HepG2 (cell line): Measurements from ENCODE around the gene PRDM7. TPM values are rescaled to one million over a fixed set of nuclear protein-coding genes. Genes with fewer than 3 reads are reported as not detected.
A peak's percentile ranks its signal among the peaks of the same experiment; 100 is the strongest.

Source experiments
- FOXA1 ChIP-seq, 2 experiments: fragments of 450-650 bp in 1 of 2; sonication (generic) in 1 of 2; formaldehyde crosslinking in 1 of 2; IDR thresholded peaks; 2 replicates each; pipeline versions ENCODE4 v1.4.0 to v1.6.1; 2016 to 2020; ENCODE audit warnings: missing genetic modification reagents in 1 of 2
- ZFP90 ChIP-seq: sonication (generic); formaldehyde crosslinking; IDR thresholded peaks from 2 replicates; pipeline ENCODE4 v1.8.0; 2022; ENCODE audit warnings: missing genetic modification reagents, mild to moderate bottlenecking, inconsistent platforms, borderline replicate concordance
- ZNF101 ChIP-seq: sonication (generic); formaldehyde crosslinking; IDR thresholded peaks from 2 replicates; pipeline ENCODE4 v1.4.0; 2020; ENCODE audit warnings: mild to moderate bottlenecking, low read depth, missing genetic modification reagents, borderline replicate concordance
- ZNF264 ChIP-seq: sonication (generic); formaldehyde crosslinking; IDR thresholded peaks from 2 replicates; pipeline ENCODE4 v1.4.0; 2020; ENCODE audit warnings: missing genetic modification reagents
- ZNF382 ChIP-seq: sonication (generic); formaldehyde crosslinking; IDR thresholded peaks from 2 replicates; pipeline ENCODE4 v1.5.0; 2020; ENCODE audit warnings: missing genetic modification reagents, mild to moderate bottlenecking, borderline replicate concordance
- ZNF569 ChIP-seq: sonication (generic); formaldehyde crosslinking; IDR thresholded peaks from 2 replicates; pipeline ENCODE4 v1.5.0; 2020; ENCODE audit warnings: mild to moderate bottlenecking, missing genetic modification reagents, moderate library complexity, borderline replicate concordance
- polyA plus RNA-seq, 8 experiments: library from polyadenylated mRNA; depleted of rRNA in 3 of 8; stranded (reverse) in 7 of 8; unstranded in 1 of 8; fragments of >200 nt; fragmentation: Illumina TruSeq in 4 of 8; extraction: Trizol in 4 of 8; gene quantifications; 2 replicates each; pipeline versions ENCODE4 v1.2.1 to v1.2.3, GENCODE V29; 2011 to 2016; ENCODE audit warnings: low read depth in 4 of 8, missing spikeins in 1 of 8, mixed read lengths in 1 of 8; ENCODE audit not compliant: insufficient read depth in 1 of 8
- total RNA-seq, 5 experiments: library from RNA; depleted of rRNA; stranded (reverse); fragments of >200 nt; fragmentation: Illumina TruSeq; extraction: Trizol; gene quantifications; 2 replicates each; pipeline ENCODE4 v1.2.3, GENCODE V29; 2016; ENCODE audit warnings: low read depth in 1 of 5
- TF ChIP-seq, protein P1 (sequence below): sonication (generic); formaldehyde crosslinking; IDR thresholded peaks from 2 replicates; pipeline ENCODE4 v1.4.0; 2020; ENCODE audit warnings: missing genetic modification reagents, borderline replicate concordance
- TF ChIP-seq, protein P2 (sequence below): sonication (generic); formaldehyde crosslinking; IDR thresholded peaks from 2 replicates; pipeline ENCODE4 v1.4.0; 2020; ENCODE audit warnings: missing genetic modification reagents, borderline replicate concordance
- TF ChIP-seq, protein P3 (sequence below): sonication (generic); formaldehyde crosslinking; IDR thresholded peaks from 2 replicates; pipeline ENCODE4 v1.4.0; 2020; ENCODE audit warnings: missing genetic modification reagents
- TF ChIP-seq, protein P4 (sequence below): sonication (generic); formaldehyde crosslinking; IDR thresholded peaks from 2 replicates; pipeline ENCODE4 v1.5.1; 2020; ENCODE audit warnings: mild to moderate bottlenecking, missing genetic modification reagents, moderate library complexity
- TF ChIP-seq, protein P5 (sequence below): IDR thresholded peaks from 2 replicates; pipeline ENCODE4 v1.4.0; 2020; ENCODE audit warnings: mild to moderate bottlenecking, missing genetic modification reagents

The PRDM7 gene
- total and polyA plus RNA-seq, 2 of the 13 experiments (the other 11 are each of a cell fraction or from before 2014, with no cell fraction given), result not detected

DNA sequence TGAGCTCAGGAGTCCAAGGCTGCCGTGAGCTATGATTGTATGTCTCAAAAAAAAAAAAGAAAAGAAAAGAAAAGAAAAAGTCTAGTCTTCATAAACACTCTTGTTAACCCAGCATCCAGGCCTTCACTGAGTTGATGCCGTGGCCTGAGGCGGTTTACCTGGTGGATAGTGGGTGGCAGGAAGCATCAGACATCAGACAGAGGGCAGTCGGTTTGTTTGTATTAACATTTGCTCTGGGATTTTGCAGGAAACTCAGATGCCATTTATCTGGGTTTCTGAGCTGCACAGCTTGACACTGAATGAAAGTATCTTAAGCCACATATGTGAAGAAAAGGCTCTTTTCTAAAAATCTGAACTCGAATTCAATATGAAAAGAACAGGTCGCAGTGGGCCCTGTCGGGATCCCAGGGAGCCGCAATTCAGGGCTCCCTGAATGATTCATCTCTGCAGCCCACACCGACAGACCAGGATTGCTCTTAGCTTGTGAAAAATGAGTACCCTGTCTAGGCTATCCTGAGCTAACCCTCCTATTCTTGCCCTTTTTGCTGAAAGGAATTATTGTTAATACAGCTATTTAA is 56.8 kb downstream of the PRDM7 start (continued):
- TF ChIP-seq ZNF569, result no peak
- TF ChIP-seq, protein P1, sequence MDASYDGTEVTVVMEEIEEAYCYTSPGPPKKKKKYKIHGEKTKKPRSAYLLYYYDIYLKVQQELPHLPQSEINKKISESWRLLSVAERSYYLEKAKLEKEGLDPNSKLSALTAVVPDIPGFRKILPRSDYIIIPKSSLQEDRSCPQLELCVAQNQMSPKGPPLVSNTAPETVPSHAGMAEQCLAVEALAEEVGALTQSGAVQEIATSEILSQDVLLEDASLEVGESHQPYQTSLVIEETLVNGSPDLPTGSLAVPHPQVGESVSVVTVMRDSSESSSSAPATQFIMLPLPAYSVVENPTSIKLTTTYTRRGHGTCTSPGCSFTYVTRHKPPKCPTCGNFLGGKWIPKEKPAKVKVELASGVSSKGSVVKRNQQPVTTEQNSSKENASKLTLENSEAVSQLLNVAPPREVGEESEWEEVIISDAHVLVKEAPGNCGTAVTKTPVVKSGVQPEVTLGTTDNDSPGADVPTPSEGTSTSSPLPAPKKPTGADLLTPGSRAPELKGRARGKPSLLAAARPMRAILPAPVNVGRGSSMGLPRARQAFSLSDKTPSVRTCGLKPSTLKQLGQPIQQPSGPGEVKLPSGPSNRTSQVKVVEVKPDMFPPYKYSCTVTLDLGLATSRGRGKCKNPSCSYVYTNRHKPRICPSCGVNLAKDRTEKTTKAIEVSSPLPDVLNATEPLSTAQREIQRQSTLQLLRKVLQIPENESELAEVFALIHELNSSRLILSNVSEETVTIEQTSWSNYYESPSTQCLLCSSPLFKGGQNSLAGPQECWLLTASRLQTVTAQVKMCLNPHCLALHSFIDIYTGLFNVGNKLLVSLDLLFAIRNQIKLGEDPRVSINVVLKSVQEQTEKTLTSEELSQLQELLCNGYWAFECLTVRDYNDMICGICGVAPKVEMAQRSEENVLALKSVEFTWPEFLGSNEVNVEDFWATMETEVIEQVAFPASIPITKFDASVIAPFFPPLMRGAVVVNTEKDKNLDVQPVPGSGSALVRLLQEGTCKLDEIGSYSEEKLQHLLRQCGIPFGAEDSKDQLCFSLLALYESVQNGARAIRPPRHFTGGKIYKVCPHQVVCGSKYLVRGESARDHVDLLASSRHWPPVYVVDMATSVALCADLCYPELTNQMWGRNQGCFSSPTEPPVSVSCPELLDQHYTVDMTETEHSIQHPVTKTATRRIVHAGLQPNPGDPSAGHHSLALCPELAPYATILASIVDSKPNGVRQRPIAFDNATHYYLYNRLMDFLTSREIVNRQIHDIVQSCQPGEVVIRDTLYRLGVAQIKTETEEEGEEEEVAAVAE (CRISPR knock-in tag), result no peak
- 0 out of 2 replicates have a peak, but pooled peaks have one; percentile 35 for TF ChIP-seq ZNF264
- TF ChIP-seq, protein P2, sequence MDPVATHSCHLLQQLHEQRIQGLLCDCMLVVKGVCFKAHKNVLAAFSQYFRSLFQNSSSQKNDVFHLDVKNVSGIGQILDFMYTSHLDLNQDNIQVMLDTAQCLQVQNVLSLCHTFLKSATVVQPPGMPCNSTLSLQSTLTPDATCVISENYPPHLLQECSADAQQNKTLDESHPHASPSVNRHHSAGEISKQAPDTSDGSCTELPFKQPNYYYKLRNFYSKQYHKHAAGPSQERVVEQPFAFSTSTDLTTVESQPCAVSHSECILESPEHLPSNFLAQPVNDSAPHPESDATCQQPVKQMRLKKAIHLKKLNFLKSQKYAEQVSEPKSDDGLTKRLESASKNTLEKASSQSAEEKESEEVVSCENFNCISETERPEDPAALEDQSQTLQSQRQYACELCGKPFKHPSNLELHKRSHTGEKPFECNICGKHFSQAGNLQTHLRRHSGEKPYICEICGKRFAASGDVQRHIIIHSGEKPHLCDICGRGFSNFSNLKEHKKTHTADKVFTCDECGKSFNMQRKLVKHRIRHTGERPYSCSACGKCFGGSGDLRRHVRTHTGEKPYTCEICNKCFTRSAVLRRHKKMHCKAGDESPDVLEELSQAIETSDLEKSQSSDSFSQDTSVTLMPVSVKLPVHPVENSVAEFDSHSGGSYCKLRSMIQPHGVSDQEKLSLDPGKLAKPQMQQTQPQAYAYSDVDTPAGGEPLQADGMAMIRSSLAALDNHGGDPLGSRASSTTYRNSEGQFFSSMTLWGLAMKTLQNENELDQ (CRISPR knock-in tag), result no peak
- no peak for TF ChIP-seq ZNF101
- TF ChIP-seq, protein P3, sequence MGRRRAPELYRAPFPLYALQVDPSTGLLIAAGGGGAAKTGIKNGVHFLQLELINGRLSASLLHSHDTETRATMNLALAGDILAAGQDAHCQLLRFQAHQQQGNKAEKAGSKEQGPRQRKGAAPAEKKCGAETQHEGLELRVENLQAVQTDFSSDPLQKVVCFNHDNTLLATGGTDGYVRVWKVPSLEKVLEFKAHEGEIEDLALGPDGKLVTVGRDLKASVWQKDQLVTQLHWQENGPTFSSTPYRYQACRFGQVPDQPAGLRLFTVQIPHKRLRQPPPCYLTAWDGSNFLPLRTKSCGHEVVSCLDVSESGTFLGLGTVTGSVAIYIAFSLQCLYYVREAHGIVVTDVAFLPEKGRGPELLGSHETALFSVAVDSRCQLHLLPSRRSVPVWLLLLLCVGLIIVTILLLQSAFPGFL (CRISPR knock-in tag), result no peak
- TF ChIP-seq, protein P4, sequence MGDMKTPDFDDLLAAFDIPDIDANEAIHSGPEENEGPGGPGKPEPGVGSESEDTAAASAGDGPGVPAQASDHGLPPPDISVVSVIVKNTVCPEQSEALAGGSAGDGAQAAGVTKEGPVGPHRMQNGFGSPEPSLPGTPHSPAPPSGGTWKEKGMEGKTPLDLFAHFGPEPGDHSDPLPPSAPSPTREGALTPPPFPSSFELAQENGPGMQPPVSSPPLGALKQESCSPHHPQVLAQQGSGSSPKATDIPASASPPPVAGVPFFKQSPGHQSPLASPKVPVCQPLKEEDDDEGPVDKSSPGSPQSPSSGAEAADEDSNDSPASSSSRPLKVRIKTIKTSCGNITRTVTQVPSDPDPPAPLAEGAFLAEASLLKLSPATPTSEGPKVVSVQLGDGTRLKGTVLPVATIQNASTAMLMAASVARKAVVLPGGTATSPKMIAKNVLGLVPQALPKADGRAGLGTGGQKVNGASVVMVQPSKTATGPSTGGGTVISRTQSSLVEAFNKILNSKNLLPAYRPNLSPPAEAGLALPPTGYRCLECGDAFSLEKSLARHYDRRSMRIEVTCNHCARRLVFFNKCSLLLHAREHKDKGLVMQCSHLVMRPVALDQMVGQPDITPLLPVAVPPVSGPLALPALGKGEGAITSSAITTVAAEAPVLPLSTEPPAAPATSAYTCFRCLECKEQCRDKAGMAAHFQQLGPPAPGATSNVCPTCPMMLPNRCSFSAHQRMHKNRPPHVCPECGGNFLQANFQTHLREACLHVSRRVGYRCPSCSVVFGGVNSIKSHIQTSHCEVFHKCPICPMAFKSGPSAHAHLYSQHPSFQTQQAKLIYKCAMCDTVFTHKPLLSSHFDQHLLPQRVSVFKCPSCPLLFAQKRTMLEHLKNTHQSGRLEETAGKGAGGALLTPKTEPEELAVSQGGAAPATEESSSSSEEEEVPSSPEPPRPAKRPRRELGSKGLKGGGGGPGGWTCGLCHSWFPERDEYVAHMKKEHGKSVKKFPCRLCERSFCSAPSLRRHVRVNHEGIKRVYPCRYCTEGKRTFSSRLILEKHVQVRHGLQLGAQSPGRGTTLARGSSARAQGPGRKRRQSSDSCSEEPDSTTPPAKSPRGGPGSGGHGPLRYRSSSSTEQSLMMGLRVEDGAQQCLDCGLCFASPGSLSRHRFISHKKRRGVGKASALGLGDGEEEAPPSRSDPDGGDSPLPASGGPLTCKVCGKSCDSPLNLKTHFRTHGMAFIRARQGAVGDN, result no peak
- no peak for TF ChIP-seq ZNF382 (CRISPR knock-in tag)
- TF ChIP-seq, protein P5, sequence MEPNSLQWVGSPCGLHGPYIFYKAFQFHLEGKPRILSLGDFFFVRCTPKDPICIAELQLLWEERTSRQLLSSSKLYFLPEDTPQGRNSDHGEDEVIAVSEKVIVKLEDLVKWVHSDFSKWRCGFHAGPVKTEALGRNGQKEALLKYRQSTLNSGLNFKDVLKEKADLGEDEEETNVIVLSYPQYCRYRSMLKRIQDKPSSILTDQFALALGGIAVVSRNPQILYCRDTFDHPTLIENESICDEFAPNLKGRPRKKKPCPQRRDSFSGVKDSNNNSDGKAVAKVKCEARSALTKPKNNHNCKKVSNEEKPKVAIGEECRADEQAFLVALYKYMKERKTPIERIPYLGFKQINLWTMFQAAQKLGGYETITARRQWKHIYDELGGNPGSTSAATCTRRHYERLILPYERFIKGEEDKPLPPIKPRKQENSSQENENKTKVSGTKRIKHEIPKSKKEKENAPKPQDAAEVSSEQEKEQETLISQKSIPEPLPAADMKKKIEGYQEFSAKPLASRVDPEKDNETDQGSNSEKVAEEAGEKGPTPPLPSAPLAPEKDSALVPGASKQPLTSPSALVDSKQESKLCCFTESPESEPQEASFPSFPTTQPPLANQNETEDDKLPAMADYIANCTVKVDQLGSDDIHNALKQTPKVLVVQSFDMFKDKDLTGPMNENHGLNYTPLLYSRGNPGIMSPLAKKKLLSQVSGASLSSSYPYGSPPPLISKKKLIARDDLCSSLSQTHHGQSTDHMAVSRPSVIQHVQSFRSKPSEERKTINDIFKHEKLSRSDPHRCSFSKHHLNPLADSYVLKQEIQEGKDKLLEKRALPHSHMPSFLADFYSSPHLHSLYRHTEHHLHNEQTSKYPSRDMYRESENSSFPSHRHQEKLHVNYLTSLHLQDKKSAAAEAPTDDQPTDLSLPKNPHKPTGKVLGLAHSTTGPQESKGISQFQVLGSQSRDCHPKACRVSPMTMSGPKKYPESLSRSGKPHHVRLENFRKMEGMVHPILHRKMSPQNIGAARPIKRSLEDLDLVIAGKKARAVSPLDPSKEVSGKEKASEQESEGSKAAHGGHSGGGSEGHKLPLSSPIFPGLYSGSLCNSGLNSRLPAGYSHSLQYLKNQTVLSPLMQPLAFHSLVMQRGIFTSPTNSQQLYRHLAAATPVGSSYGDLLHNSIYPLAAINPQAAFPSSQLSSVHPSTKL, result 0 out of 2 replicates have a peak, but pooled peaks have one; percentile 4
- no peak for TF ChIP-seq FOXA1 (IDR thresholded peaks at IDR 0.05)
- TF ChIP-seq FOXA1 (CRISPR knock-in tag; IDR thresholded peaks at IDR 0.05), result no peak
- no peak for TF ChIP-seq ZFP90 (CRISPR knock-in tag)
